Umbilical cord (tissue), 1 donor: Measurements from ENCODE around the gene SERPIND1. TPM values are rescaled to one million over a fixed set of nuclear protein-coding genes. Genes with fewer than 3 reads are reported as not detected.

Source experiments
- total RNA-seq: library from RNA; depleted of rRNA; stranded (reverse); fragments of >200 nt; gene quantifications from one replicate; pipeline ENCODE4 v1.2.3, GENCODE V29; 2014; ENCODE audit warnings: low replicate concordance; ENCODE audit not compliant: insufficient read depth

Gene SERPIND1
- total RNA-seq, 1 donor from 2014 or later, result 5.1 TPM

Other genes with a start within 250 kb of the SERPIND1 start
- 21.2 TPM for gene PI4KA, start 84.7 kb downstream of the SERPIND1 start, total RNA-seq
- 5.1 TPM for gene SNAP29, start 84.9 kb downstream of the SERPIND1 start, total RNA-seq
- gene CRKL, start 143.3 kb downstream of the SERPIND1 start, total RNA-seq, result 37.1 TPM
- not detected for gene AIFM3, start 193.1 kb downstream of the SERPIND1 start, total RNA-seq
- gene LZTR1, start 208.2 kb downstream of the SERPIND1 start, total RNA-seq, result 52.7 TPM
- gene THAP7, start 228.0 kb downstream of the SERPIND1 start, total RNA-seq, result 17.6 TPM
- 3.4 TPM for gene P2RX6, start 241.1 kb downstream of the SERPIND1 start, total RNA-seq